ENCODE measurements around the gene ARTN. TPM values are rescaled to one million over a fixed set of nuclear protein-coding genes. Genes with fewer than 3 reads are reported as not detected.
A peak's percentile ranks its signal among the peaks of the same experiment; 100 is the strongest.

The ARTN gene
- total and polyA plus RNA-seq, 9 of the 15 experiments (the other 6 are each of a cell fraction or from before 2014, with no cell fraction given): 0.06 to 0.38 TPM; not detected in 7

- peak; percentile 89 for TF ChIP-seq ZBTB33 (CRISPR knock-in tag; IDR thresholded peaks at IDR 0.05)
- no peak for TF ChIP-seq BCOR (IDR thresholded peaks at IDR 0.05)
These were observed 3.0 kb downstream of the ARTN start (continued) for GRCh38 chr1:43936431-43937151.

- Histone ChIP-seq H3K9ac (ENCODE audit: insufficient read depth in 1 of 2, low read depth in 2 of 2, low read length in 2 of 2) (0 out of 4 replicates have a peak overlapping the region, but pooled peaks of 1 of the 2 experiments have one; percentile 30), H3K36me3 (ENCODE audit: control insufficient read depth, insufficient read depth, low read length) (peaks cover 4% of the 10 kb centered on the region; the same call in 2 of the 3 replicates), H3K4me3 (no peak overlapping the region), H3K4me2 (ENCODE audit: insufficient read depth, low read length) (no peak overlapping the region), H2AFZ (ENCODE audit: low read depth, low read length) (no peak overlapping the region), H4K20me1 (replicated peaks; ENCODE audit: control insufficient read depth, insufficient read depth, low read length) (0 out of 2 replicates have a peak, but pooled peaks cover 3% of the 10 kb centered on the region), H3K9me1 (ENCODE audit: control insufficient read depth, insufficient read depth, low read length) (peaks cover 9% of the 10 kb centered on the region), H3K79me2 (ENCODE audit: control insufficient read depth, insufficient read depth, low read length) (no peaks in the 10 kb centered on the region), H3K27me3 (ENCODE audit: control insufficient read depth in 2 of 2, insufficient read depth in 2 of 2, low read length in 2 of 2) (no peaks in the 10 kb centered on the region), H3K27ac (ENCODE audit: extremely low read depth, low read depth, low read length) (no peak overlapping the region), H3K9me3 (replicated peaks; ENCODE audit: control insufficient read depth, insufficient read depth, low read depth, low read length) (no peaks in the 10 kb centered on the region), H3K4me1 (replicated peaks in 1 of 2; ENCODE audit: control insufficient read depth in 2 of 2, insufficient read depth in 2 of 2, low read length in 2 of 2) (peaks cover 12 to 25% of the 10 kb centered on the region in 2 experiments; a peak in 4 of 5 replicates)
- ATAC-seq (no peak), FAIRE-seq (no peak), DNase-seq (ENCODE audit: extremely low read depth in 1 of 4, low spot score in 3 of 4) (no peak)
- TF ChIP-seq C11orf30 (IDR thresholded peaks at IDR 0.05; ENCODE audit: low read depth): peak; percentile 24; the same call in 1 of the 2 replicates
- TF ChIP-seq NR2C1 (IDR thresholded peaks at IDR 0.05): no peak
- TF ChIP-seq NR2C1 (tag; IDR thresholded peaks at IDR 0.05): no peak
- peak; percentile 44 for TF ChIP-seq ZNF316 (IDR thresholded peaks at IDR 0.05)
- no peak for TF ChIP-seq CBX8 (IDR thresholded peaks at IDR 0.05; ENCODE audit: borderline replicate concordance, extremely low read depth, low read depth, low read length, poor library complexity, severe bottlenecking)
- ChIA-PET POLR2A (interaction anchor here (0.5 to 0.6 kb wide), 2 partner anchors 108 to 159 kb away, joined by 3 read pairs; no protein-coding TSS in a partner anchor), CTCF (ENCODE audit: low intra/inter-chr PET ratio) (interaction anchor here (0.8 kb wide), 1 partner anchor 174 kb away, joined by 4 read pairs; no protein-coding TSS in a partner anchor)
- intact Hi-C loops (cut with micrococcal nuclease): no loop called here
- in situ Hi-C loops (cut with MboI): loop anchor here (5.0 to 10.0 kb wide), 2 partner anchors 410 to 703 kb away; no protein-coding TSS in a partner anchor
- WGBS (ENCODE audit: insufficient coverage, low coverage, missing lambda C conversion rate): 71% methylated on average over 8 of the region's 8 CpGs
- BruUV-seq (replicated peaks): no TSS peak
These were observed 3.7 kb downstream of the ARTN start for GRCh38 chr1:43937179-43937865.

Data from K562 (cell line).